ENCODE measurements around the gene FOXC1. TPM values are rescaled to one million over a fixed set of nuclear protein-coding genes. Genes with fewer than 3 reads are reported as not detected.

FOXC1 gene
- total RNA-seq, 1 experiment from 2014 or later: not detected

- Histone ChIP-seq H3K4me1 (ENCODE audit: insufficient read depth, low read length) (no peaks in the 10 kb centered on the region), H3K79me1 (ENCODE audit: insufficient read depth, low read depth, low read length, poor library complexity, severe bottlenecking) (no peaks in the 10 kb centered on the region), H4K5ac (ENCODE audit: insufficient read length, low read depth, low read length) (no peak overlapping the region), H4K91ac (ENCODE audit: insufficient read length, low read depth, low read length) (no peak overlapping the region), H3K27ac (ENCODE audit: insufficient read length, low read depth, low read length) (no peak overlapping the region), H3K9ac (ENCODE audit: extremely low read depth, insufficient read length, low read length) (no peak overlapping the region), H2AK5ac (ENCODE audit: insufficient read length, low read length) (no peak overlapping the region), H3K14ac (ENCODE audit: insufficient read depth, low read length) (no peak overlapping the region), H3T11ph (ENCODE audit: low read length) (no peak overlapping the region), H2BK15ac (ENCODE audit: low read depth, low read length) (no peak overlapping the region), H3K18ac (ENCODE audit: insufficient read length, low read depth, low read length) (no peak overlapping the region), H2BK12ac (ENCODE audit: insufficient read length, low read depth, low read length) (no peak overlapping the region), H2AFZ (ENCODE audit: low read length) (no peak overlapping the region), H4K20me1 (ENCODE audit: control insufficient read depth, insufficient read depth, insufficient read length) (no peaks in the 10 kb centered on the region), H3K23ac (ENCODE audit: insufficient read length, low read depth, low read length) (no peak overlapping the region), H3K56ac (ENCODE audit: insufficient read length, low read depth, low read length) (no peak overlapping the region), H3K9me3 (ENCODE audit: control insufficient read depth, low read depth, low read length) (no peaks in the 10 kb centered on the region), H3K4ac (ENCODE audit: low read depth, low read length) (no peak overlapping the region), H2BK5ac (ENCODE audit: insufficient read length, low read length) (no peak overlapping the region), H2BK20ac (ENCODE audit: low read depth, low read length, poor library complexity, severe bottlenecking) (no peak overlapping the region), H3K79me2 (ENCODE audit: insufficient read depth, low read length) (no peaks in the 10 kb centered on the region), H3K27me3 (ENCODE audit: insufficient read depth, low read length) (no peaks in the 10 kb centered on the region), H3K4me2 (ENCODE audit: insufficient read depth, insufficient read length, low read length) (no peak overlapping the region), H2BK120ac (ENCODE audit: low read depth, low read length, poor library complexity, severe bottlenecking) (no peak overlapping the region), H4K8ac (replicated peaks; ENCODE audit: insufficient read length, low read depth, low read length) (no peak overlapping the region), H3K23me2 (ENCODE audit: insufficient read length, low read depth, low read length, poor library complexity, severe bottlenecking) (no peaks in the 10 kb centered on the region)
- Mint-ChIP-seq H3K36me3 (ENCODE audit: insufficient read depth in 1 of 3, low read depth in 3 of 3) (no peaks in the 10 kb centered on the region), H3K4me1 (peaks cover 2 to 5% of the 10 kb centered on the region in 2 experiments; a peak in 3 of 4 replicates), H3K27ac (no peak overlapping the region), H3K27me3 (ENCODE audit: low read depth) (peaks cover 28% of the 10 kb centered on the region), H3K9me3 (no peaks in the 10 kb centered on the region), H3K4me3 (no peak overlapping the region)
- no CpG with 5 or more reads among the region's 5 CpGs for WGBS (ENCODE audit: extremely low coverage, insufficient read length, low lambda C conversion rate)
- no peak for DNase-seq
- TF ChIP-seq CTCF (conservative IDR thresholded peaks at IDR 0.05): no peak
These were observed 18.5 kb upstream of the FOXC1 start for GRCh38 chr6:1591243-1591642.

Measured in H9 (cell line).